ENCODE measurements around the gene CPXM2.

- TF ChIP-seq REST (IDR thresholded peaks at IDR 0.05; ENCODE audit: insufficient read depth in 1 of 2, low read depth in 2 of 2, low read length in 2 of 2) (no peak), SIN3A (IDR thresholded peaks at IDR 0.05; ENCODE audit: borderline replicate concordance, insufficient read depth, low read length) (no peak), TAF1 (IDR thresholded peaks at IDR 0.05; ENCODE audit: borderline replicate concordance, insufficient read depth, low read length) (no peak)
Measured at GRCh38 chr10:123704076-123704475, 187.5 kb downstream of the CPXM2 start.
